GM18498 (cell line): ENCODE data around the gene RIMS4.

ENCODE experiments used
- ATAC-seq: cut with Tn5 transposase; IDR thresholded peaks from one replicate; pipeline ENCODE4 v1.9.1; 2021; ENCODE audit warnings: mild to moderate bottlenecking, moderate library complexity; ENCODE audit not compliant: unreplicated experiment

Gene RIMS4

GRCh38 chr20:44810391-44811149 lies at the start of gene RIMS4:
Gene RIMS4, minus strand, starts transcription at chr20:44810546. Its CDS starts 275 bp downstream, at chr20:44810271.
- ATAC-seq: no peak

- ATAC-seq: no peak
Measured at GRCh38 chr20:44858606-44859360, 48.4 kb upstream of the RIMS4 start.

GRCh38 chr20:44856856-44857448 lies 46.6 kb upstream of the RIMS4 start:
- ATAC-seq: no peak

- no peak for ATAC-seq
Measured at GRCh38 chr20:44856442-44856841, 46.1 kb upstream of the RIMS4 start.

- ATAC-seq: no peak
Measured at GRCh38 chr20:44851545-44851944, 41.2 kb upstream of the RIMS4 start.

GRCh38 chr20:44850837-44851236 lies 40.5 kb upstream of the RIMS4 start:
- no peak for ATAC-seq

GRCh38 chr20:44850272-44850671 lies 39.9 kb upstream of the RIMS4 start:
- ATAC-seq: no peak

- ATAC-seq: no peak
Measured at GRCh38 chr20:44849703-44850102, 39.4 kb upstream of the RIMS4 start.

- ATAC-seq: no peak
Measured at GRCh38 chr20:44848254-44849015, 38.1 kb upstream of the RIMS4 start.

GRCh38 chr20:44843876-44844275 lies 33.5 kb upstream of the RIMS4 start:
- ATAC-seq: no peak

GRCh38 chr20:44841955-44842354 lies 31.6 kb upstream of the RIMS4 start:
- no peak for ATAC-seq

GRCh38 chr20:44840826-44841225 lies 30.5 kb upstream of the RIMS4 start:
- no peak for ATAC-seq

GRCh38 chr20:44839481-44839880 lies 29.1 kb upstream of the RIMS4 start:
- no peak for ATAC-seq

GRCh38 chr20:44838521-44838920 lies 28.2 kb upstream of the RIMS4 start:
- no peak for ATAC-seq

- ATAC-seq: no peak
Measured at GRCh38 chr20:44837946-44838345, 27.6 kb upstream of the RIMS4 start.

- ATAC-seq: no peak
Measured at GRCh38 chr20:44836601-44837120, 26.3 kb upstream of the RIMS4 start.

GRCh38 chr20:44835661-44836221 lies 25.4 kb upstream of the RIMS4 start:
- no peak for ATAC-seq

- no peak for ATAC-seq
Measured at GRCh38 chr20:44835116-44835515, 24.8 kb upstream of the RIMS4 start.

- ATAC-seq: no peak
Measured at GRCh38 chr20:44834693-44835092, 24.3 kb upstream of the RIMS4 start.

- no peak for ATAC-seq
Measured at GRCh38 chr20:44833437-44833836, 23.1 kb upstream of the RIMS4 start.

- ATAC-seq: no peak
Measured at GRCh38 chr20:44832724-44833123, 22.4 kb upstream of the RIMS4 start.
